ENCODE data around the gene PITX1.

Gene PITX1

GRCh38 chr5:135029477-135030122, 4.4 kb downstream of the PITX1 start:
- DNase-seq (ENCODE audit: low read depth, low spot score) = no peak

GRCh38 chr5:135028791-135029476, 5.1 kb downstream of the PITX1 start:
- no peak for DNase-seq (ENCODE audit: low read depth, low spot score)

DNA sequence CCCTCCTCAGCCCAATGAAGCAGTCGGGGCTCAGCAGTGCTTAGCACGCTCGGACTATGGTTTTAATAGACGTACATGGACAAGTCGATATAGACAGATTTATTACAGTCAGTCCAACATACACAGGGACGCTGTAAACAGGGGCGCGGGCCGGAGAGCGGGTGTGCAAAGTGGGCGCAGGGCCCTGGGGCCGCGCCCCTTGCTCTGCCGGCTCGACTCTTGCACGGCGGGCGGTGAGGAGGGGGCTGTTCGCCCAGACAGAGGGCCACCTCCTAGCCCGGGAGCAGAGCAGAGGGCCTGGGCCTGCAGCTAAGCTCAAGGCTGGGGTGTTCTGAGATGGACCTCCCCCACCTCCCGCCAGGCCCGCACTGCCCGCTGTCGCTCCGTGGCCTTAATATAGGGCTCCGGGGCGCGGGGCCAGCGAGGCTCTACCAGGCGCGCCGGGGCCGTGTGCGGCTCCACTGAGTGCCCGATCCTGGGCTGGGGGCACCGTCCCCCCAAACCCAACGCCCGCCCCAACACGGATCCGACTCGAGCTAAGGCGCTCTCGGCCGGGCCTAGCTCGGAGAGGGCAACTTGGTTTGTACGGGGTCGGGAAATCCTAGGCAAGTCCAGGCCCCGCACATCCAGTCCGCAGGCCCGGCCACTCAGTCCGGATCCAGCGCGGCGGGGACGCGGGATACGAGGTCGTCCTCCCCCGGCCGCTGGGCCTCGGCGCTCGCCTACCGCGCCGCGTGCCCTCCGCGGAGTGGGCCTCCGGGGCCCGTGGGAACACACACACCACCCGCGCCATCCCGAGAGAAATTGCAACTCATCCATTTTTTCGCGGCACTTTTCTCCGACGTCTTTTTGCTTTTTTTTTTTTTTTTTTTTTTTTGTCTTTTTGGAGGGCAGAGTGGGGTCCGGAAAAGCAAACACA, 6.1 kb downstream of the PITX1 start:
- no peak for DNase-seq (ENCODE audit: low read depth, low spot score)

- no peak for DNase-seq (ENCODE audit: low read depth, low spot score)
These were observed 6.7 kb downstream of the PITX1 start for GRCh38 chr5:135027266-135027696.

DNA sequence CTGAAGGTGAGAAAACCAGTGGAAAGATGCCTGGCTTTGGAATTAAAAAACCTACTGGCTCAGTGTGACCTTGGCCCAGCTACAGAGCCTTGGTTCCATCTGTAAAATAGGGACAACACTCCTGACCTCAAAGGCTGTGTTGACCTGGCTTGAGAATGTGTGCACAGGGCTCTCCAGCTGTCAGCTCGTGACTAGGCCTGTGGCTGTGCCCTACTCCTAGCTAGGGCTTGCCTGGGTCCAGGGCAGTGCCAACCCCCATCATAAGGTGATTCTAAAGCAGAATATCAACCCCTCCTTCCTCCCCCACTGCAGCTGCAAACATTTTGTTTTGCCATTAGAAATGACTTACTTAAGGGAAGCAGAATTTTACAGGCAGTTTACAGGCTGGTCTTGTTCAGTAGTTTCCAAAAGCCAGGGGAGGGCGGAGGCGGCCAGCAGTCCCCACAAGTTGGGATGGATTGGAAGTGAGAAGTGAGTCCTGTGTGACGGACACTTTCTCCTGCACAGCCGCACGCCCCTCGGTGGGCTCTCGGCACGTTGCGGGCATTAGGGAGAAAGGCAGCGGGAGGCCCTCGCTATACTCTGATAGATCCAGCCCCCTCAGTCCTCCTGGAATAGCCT, 7.3 kb downstream of the PITX1 start:
- no peak for DNase-seq (ENCODE audit: low read depth, low spot score)

DNA sequence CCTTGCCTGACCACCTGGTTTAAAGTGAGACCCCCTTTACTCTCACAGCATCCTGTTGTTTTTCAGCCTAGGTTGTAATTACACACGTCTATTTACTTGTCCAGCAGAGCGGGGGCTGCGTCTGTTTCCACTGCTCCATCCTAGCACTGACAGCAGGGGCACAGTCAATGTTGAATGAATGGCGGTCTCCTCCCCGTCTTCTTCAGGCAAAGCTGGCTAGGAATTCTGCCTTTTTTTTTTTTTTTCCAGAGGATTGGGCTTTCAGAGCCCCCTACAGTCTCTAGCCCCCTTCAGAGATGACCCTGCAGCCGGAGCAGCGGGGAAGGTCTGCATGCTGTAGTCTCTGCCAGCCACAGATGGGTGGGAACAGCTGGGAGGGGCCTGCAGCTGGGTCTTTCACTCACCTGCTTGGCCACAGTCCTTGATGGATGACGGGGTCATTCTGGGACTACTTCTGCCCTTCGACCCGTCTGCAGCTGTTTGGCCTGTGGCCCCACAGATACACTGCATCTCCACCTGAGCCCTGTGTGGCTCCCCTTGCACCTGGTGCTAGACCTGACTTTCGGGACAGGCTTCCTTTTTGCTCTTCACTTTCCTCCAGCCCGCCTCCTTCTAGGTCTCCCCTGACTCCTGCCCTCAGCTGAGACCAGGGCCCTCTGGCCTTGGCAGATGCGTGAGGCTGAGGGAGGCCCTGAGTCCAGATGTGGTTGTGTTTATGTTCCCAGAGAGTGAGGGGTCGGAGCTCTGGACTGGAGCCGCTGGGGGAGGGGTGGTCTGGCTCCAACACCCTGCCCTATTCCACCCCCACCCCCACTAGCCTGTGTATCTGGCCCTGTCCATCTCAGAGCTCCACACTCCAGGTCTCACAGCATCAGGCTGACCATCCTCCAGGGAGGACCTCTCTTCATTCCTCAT, 8.0 kb downstream of the PITX1 start:
- DNase-seq (ENCODE audit: low read depth, low spot score) = no peak

DNA sequence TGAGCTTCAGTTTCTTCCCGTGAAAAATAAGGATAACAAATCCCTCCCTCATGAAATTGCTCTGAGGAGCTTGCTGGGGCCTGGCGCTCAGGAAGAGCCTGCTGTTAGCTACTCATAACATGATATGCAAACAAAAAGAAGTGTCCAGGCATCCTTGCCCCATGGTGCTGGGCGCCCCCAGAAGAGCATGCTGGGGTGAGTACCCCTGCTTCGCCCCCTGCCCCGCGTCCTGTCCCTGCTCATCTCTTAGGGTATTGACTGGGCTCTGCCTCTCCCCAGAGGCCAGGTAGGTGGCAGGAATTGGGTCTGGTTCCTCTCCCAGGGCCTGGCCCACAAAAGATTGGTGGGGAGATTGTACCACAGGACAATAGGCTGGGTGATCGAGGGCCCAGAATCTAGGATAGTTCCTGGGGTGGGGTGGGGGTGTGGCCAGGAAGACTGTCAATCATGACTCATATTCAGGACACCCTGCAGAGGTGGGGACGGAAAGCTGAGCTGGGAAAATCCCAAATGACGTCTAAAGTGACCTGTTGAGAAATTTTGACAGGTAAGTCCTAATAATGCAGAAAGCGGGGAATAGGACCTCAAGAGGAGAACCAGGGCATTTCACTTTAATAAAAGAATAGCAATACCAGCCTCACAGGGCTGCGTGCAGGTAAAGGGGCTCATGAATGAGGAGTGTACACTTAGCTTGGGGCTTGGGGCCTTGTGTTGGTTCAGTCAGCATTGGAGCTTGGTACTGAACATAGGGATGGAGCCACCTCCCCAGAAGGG, 8.9 kb downstream of the PITX1 start:
- no peak for DNase-seq (ENCODE audit: low read depth, low spot score)

- no peak for DNase-seq (ENCODE audit: low read depth, low spot score)
These were observed 13.7 kb downstream of the PITX1 start for GRCh38 chr5:135020111-135020895.

- DNase-seq (ENCODE audit: low read depth, low spot score) = no peak
These were observed 14.7 kb downstream of the PITX1 start for GRCh38 chr5:135019314-135019713.

DNA sequence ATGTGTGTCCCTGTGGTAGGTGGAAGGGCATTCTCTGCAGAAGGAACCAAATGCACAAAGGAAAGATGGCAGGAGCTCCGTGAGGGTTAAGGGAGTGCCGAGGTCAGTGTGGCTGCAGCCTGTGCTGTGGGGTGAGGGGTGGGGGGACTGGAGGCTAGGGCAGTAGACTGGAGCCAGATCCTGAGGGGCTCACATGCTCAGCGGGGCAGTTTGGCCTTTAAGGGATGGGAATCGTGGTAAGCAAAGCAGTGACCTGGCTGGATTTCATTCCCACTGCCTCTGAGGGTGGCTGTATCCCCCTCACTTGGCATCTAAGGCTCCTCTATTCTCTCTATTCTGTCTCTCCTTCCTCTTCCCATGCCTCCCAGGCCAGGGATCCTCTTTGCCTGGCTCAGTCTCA, 15.6 kb downstream of the PITX1 start:
- no peak for DNase-seq (ENCODE audit: low read depth, low spot score)

GRCh38 chr5:135016861-135017290, 17.2 kb downstream of the PITX1 start:
- DNase-seq (ENCODE audit: low read depth, low spot score) = no peak

DNA sequence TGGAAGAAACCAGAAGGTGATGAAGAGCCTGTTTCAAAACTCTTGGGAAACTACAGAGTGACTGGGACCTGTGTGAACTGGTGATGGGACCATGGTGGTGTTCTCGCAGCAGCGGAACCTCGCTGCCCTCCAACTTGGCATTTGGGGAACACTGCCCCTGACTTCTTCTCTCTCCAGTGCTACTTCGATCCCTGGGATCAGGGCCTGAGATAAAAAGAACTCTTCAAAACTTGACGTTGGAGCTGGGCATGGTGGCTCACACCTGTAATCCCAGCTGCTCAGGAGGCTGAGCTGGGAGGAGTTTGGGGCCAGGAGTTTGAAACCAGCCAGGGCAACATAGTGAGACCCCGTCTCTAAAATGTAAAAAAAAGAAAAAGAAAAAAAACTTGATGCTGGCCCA, 18.1 kb downstream of the PITX1 start:
- no peak for DNase-seq (ENCODE audit: low read depth, low spot score)

GRCh38 chr5:135013947-135014570, 20.0 kb downstream of the PITX1 start:
- DNase-seq (ENCODE audit: low read depth, low spot score) = peak; percentile 84

DNA sequence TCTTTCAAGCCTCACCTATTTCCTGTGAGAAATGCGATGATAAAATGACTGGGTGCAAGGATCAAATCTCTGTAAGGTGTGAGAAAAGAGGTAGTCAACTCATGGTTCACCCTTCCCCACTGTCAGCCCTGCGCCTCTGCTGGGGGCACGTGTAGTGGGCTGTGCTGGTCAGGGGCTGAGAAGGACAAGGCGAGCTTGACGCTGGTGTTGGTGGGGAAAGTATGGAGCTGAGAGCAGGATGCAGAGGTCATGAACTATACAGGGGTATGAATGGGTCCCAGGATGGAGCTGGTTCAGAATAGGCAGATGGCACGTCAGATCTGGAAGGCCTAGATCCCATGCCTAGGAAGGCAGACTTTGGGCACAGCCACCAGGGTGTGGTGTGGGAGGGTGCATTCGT, 20.6 kb downstream of the PITX1 start:
- no peak for DNase-seq (ENCODE audit: low read depth, low spot score)

GRCh38 chr5:135012951-135013391, 21.1 kb downstream of the PITX1 start:
- no peak for DNase-seq (ENCODE audit: low read depth, low spot score)

- DNase-seq (ENCODE audit: low read depth, low spot score) = no peak
These were observed 21.9 kb downstream of the PITX1 start for GRCh38 chr5:135012033-135012588.

DNA sequence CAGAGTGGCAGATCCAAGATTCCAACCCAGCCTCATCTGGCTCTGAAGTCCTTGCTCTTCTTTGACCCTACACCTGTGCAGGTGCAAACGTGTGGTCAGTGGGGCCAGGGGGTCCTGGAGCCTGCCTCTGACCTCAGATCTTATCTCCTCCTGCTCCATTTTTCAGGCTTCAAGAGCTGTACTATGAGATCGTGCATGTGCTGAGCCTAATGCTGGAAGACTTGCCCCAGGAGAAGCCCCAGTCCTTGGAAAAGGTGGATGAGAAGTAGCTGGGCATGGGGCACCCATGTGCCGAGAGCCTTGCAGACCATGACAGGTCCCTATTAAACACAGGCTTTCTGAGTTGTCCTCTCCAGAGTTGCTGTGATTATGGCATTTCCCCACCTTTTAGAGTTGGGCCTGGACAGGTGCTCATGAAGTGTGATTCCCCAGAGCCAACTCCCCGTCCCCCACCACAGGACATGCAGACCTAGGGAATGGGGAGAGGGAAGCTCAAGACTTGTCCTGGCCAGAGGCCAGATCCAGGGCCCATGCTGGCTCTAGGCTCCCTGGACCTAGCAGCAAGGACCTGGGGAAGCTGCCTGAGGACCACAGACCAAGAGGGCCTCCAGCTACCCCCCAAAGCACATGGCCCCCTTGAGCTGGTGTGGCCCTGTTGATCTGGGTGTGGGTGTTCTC, 22.5 kb downstream of the PITX1 start:
- DNase-seq (ENCODE audit: low read depth, low spot score) = no peak

Data from astrocyte of the hippocampus (primary cell).